CD14-positive monocyte (primary cell): ENCODE results near the gene TBC1D5. TPM values are rescaled to one million over a fixed set of nuclear protein-coding genes. Genes with fewer than 3 reads are reported as not detected.

ENCODE experiments used
- DNase-seq, 3 donors: peaks; one replicate each; pipeline ENCODE4 v3.0.0-alpha.2; 2011 to 2022
- H2AFZ ChIP-seq: 2 replicates; pipeline ENCODE4 v1.6.0; 2012; ENCODE audit warnings: mild to moderate bottlenecking, low read depth, low read length, inconsistent platforms; ENCODE audit not compliant: insufficient read depth, poor library complexity, severe bottlenecking
- H3K27ac ChIP-seq, 2 donors: 1 replicate in 1 of 2; 2 replicates in 1 of 2; pipeline ENCODE4 v1.5.1; 2012 to 2013; ENCODE audit warnings: low read length in 2 of 2, control low read depth in 1 of 2, inconsistent platforms in 1 of 2, low read depth in 1 of 2, mild to moderate bottlenecking in 1 of 2
- H3K27me3 ChIP-seq, 2 donors: one replicate each; pipeline versions ENCODE4 v1.6.0 to v1.6.1; 2011 to 2013; ENCODE audit warnings: low read length in 2 of 2; ENCODE audit not compliant: control insufficient read depth in 2 of 2, insufficient read depth in 2 of 2
- H3K36me3 ChIP-seq, 2 donors: replicated peaks in 1 of 2; 1 replicate in 1 of 2; 2 replicates in 1 of 2; pipeline versions ENCODE4 v1.5.1 to v1.6.1; 2012 to 2013; ENCODE audit warnings: low read length in 2 of 2, control low read depth in 1 of 2, inconsistent platforms in 1 of 2, mild to moderate bottlenecking in 1 of 2; ENCODE audit not compliant: insufficient read depth in 2 of 2, control insufficient read depth in 1 of 2
- H3K4me1 ChIP-seq, 2 donors: 1 replicate in 1 of 2; 2 replicates in 1 of 2; pipeline versions ENCODE4 v1.5.1 to v1.6.1; 2012 to 2013; ENCODE audit warnings: low read length in 2 of 2, control low read depth in 1 of 2, inconsistent platforms in 1 of 2, mild to moderate bottlenecking in 1 of 2, moderate library complexity in 1 of 2; ENCODE audit not compliant: insufficient read depth in 2 of 2, control insufficient read depth in 1 of 2
- H3K4me2 ChIP-seq: replicated peaks from 2 replicates; pipeline ENCODE3; 2012; ENCODE audit warnings: low read length, moderate library complexity, mild to moderate bottlenecking; ENCODE audit not compliant: poor library complexity, severe bottlenecking; ENCODE audit errors: extremely low read depth
- H3K4me3 ChIP-seq, 3 experiments: fragments of 200-600 bp in 1 of 3; sonication (generic) in 1 of 3; replicated peaks in 1 of 3; 1 replicate in 2 of 3; 2 replicates in 1 of 3; pipeline ENCODE4 v1.5.1; 2011 to 2013; ENCODE audit warnings: low read length in 3 of 3, mild to moderate bottlenecking in 3 of 3, control low read depth in 2 of 3, low read depth in 2 of 3, inconsistent platforms in 1 of 3, moderate library complexity in 1 of 3
- H3K79me2 ChIP-seq: 2 replicates; pipeline ENCODE4 v1.6.0; 2012; ENCODE audit warnings: mild to moderate bottlenecking, control low read depth, inconsistent platforms, low read length, moderate library complexity; ENCODE audit not compliant: insufficient read depth
- H3K9ac ChIP-seq: 2 replicates; pipeline ENCODE4 v1.6.0; 2017; ENCODE audit warnings: low read length, mild to moderate bottlenecking; ENCODE audit not compliant: insufficient read depth, poor library complexity, severe bottlenecking
- H3K9me3 ChIP-seq, 2 donors: replicated peaks in 1 of 2; 1 replicate in 1 of 2; 2 replicates in 1 of 2; pipeline versions ENCODE4 v1.5.1 to v1.6.1; 2012 to 2013; ENCODE audit warnings: low read length in 2 of 2, control low read depth in 1 of 2; ENCODE audit not compliant: control insufficient read depth in 1 of 2, insufficient read depth in 1 of 2
- H4K20me1 ChIP-seq: 2 replicates; pipeline ENCODE4 v1.6.0; 2012; ENCODE audit warnings: mild to moderate bottlenecking, low read length, control low read depth, moderate library complexity; ENCODE audit not compliant: insufficient read depth
- H3K27ac Mint-ChIP-seq, 7 donors: one replicate each; pipeline ENCODE4 v1.8.0; 2020; ENCODE audit warnings: mild to moderate bottlenecking in 7 of 7, mixed read lengths in 7 of 7, moderate library complexity in 6 of 7, inconsistent platforms in 2 of 7
- H3K27me3 Mint-ChIP-seq, 3 donors: one replicate each; pipeline ENCODE4 v1.8.0; 2021 to 2022; ENCODE audit warnings: low read depth in 3 of 3, mild to moderate bottlenecking in 3 of 3, mixed read lengths in 3 of 3, moderate library complexity in 3 of 3, inconsistent platforms in 1 of 3
- H3K36me3 Mint-ChIP-seq, 2 donors: one replicate each; pipeline ENCODE4 v1.8.0; 2020; ENCODE audit warnings: mixed read lengths in 2 of 2, inconsistent platforms in 1 of 2, mild to moderate bottlenecking in 1 of 2
- H3K4me1 Mint-ChIP-seq: one replicate; pipeline ENCODE4 v1.8.0; 2020; ENCODE audit warnings: mild to moderate bottlenecking, mixed read lengths
- H3K4me3 Mint-ChIP-seq, 2 donors: one replicate each; pipeline ENCODE4 v1.8.0; 2020; ENCODE audit warnings: mild to moderate bottlenecking in 2 of 2, mixed read lengths in 2 of 2, moderate library complexity in 1 of 2
- H3K9me3 Mint-ChIP-seq, 7 donors: one replicate each; pipeline ENCODE4 v1.8.0; 2020 to 2022; ENCODE audit warnings: mixed read lengths in 7 of 7, mild to moderate bottlenecking in 6 of 7, moderate library complexity in 6 of 7, inconsistent platforms in 2 of 7
- CTCF ChIP-seq: fragments of 200-600 bp; IDR thresholded peaks from one replicate; pipeline ENCODE4 v1.8.0; 2022; ENCODE audit warnings: antibody characterized with exemption, mild to moderate bottlenecking
- WGBS: methylation state at CpG from one replicate; pipeline ENCODE4 v1.1.5; 2013; ENCODE audit warnings: missing lambda C conversion rate; ENCODE audit not compliant: insufficient coverage; 5-methylcytosine and 5-hydroxymethylcytosine counted together
- intact Hi-C, 2 donors: fragments of 100-400 bp; cut with micrococcal nuclease; formaldehyde crosslinking; loops; one replicate each; pipeline versions ENCODE4 v1.15.0 to v1.15.1; 2023
- polyA plus RNA-seq, 3 donors: library from polyadenylated mRNA; depleted of rRNA in 1 of 3; unstranded in 2 of 3; stranded (reverse) in 1 of 3; fragments of 300-500 nt in 2 of 3; fragments of >200 nt in 1 of 3; fragmentation: Illumina TruSeq in 2 of 3; gene quantifications; 1 replicate in 2 of 3; 2 replicates in 1 of 3; pipeline ENCODE4 v1.2.3, GENCODE V29; 2012 to 2021

TBC1D5 gene
- polyA plus RNA-seq, 3 donors = 17.6 to 35.3 (median 21.0) TPM

- H3K4me2 ChIP-seq = no peak overlapping the region
- H3K36me3 Mint-ChIP-seq = peaks cover 26 to 34% of the 10 kb centered on the region in 2 donors
Measured at GRCh38 chr3:17443142-17443541, 299.3 kb downstream of the TBC1D5 start.

GRCh38 chr3:17442332-17443049 is 299.9 kb downstream of the TBC1D5 start:
- H3K4me1 ChIP-seq = no peaks in the 10 kb centered on the region
- Mint-ChIP-seq H3K9me3 (peaks cover 0 to 10% (median 5%) of the 10 kb centered on the region in 7 donors), H3K27me3 (peaks cover 0 to 2% (median 0%) of the 10 kb centered on the region in 3 donors), H3K4me3 (no peak overlapping the region), H3K4me1 (no peaks in the 10 kb centered on the region), H3K27ac (peak overlapping the region in 1 of 7 donors; percentile 86), H3K36me3 (peaks cover 25 to 34% of the 10 kb centered on the region in 2 donors)
- TF ChIP-seq CTCF = no peak
- H3K27ac ChIP-seq = no peak overlapping the region
- peaks cover 0 to 10% of the 10 kb centered on the region in 2 donors for H3K36me3 ChIP-seq
- H3K9ac ChIP-seq = no peak overlapping the region
- intact Hi-C loops = no loop called here
- H3K4me2 ChIP-seq = no peak overlapping the region
- peaks cover 0 to 6% of the 10 kb centered on the region in 2 donors for H3K9me3 ChIP-seq
- 100% methylated on average over 2 of the region's 3 CpGs for WGBS
- no peak for DNase-seq
- H4K20me1 ChIP-seq = no peaks in the 10 kb centered on the region
- no peak overlapping the region for H3K4me3 ChIP-seq
- H3K27me3 ChIP-seq = no peaks in the 10 kb centered on the region
- no peaks in the 10 kb centered on the region for H3K79me2 ChIP-seq
- H2AFZ ChIP-seq = no peak overlapping the region

More at GRCh38 chr3:17443142-17443541, 299.3 kb downstream of the TBC1D5 start:
- no peaks in the 10 kb centered on the region for H4K20me1 ChIP-seq
- no peak overlapping the region for H3K27ac ChIP-seq
- peaks cover 0 to 6% of the 10 kb centered on the region in 2 donors for H3K9me3 ChIP-seq
- peaks cover 0 to 9% (median 5%) of the 10 kb centered on the region in 7 donors for H3K9me3 Mint-ChIP-seq
- intact Hi-C loops = no loop called here
- H3K27me3 Mint-ChIP-seq = peaks cover 0 to 2% (median 0%) of the 10 kb centered on the region in 3 donors
- H2AFZ ChIP-seq = no peak overlapping the region
- no peak for TF ChIP-seq CTCF
- H3K4me1 ChIP-seq = no peaks in the 10 kb centered on the region
- no peak overlapping the region for H3K27ac Mint-ChIP-seq
- no peak overlapping the region for H3K4me3 Mint-ChIP-seq
- no peaks in the 10 kb centered on the region for H3K27me3 ChIP-seq
- 100% methylated on average over 4 of the region's 4 CpGs for WGBS
- no peak overlapping the region for H3K9ac ChIP-seq
- DNase-seq = no peak
- H3K79me2 ChIP-seq = no peaks in the 10 kb centered on the region
- no peaks in the 10 kb centered on the region for H3K4me1 Mint-ChIP-seq
- H3K36me3 ChIP-seq = peaks cover 0 to 10% of the 10 kb centered on the region in 2 donors
- no peak overlapping the region for H3K4me3 ChIP-seq
